ENCODE results near the gene TFRC.

DNA sequence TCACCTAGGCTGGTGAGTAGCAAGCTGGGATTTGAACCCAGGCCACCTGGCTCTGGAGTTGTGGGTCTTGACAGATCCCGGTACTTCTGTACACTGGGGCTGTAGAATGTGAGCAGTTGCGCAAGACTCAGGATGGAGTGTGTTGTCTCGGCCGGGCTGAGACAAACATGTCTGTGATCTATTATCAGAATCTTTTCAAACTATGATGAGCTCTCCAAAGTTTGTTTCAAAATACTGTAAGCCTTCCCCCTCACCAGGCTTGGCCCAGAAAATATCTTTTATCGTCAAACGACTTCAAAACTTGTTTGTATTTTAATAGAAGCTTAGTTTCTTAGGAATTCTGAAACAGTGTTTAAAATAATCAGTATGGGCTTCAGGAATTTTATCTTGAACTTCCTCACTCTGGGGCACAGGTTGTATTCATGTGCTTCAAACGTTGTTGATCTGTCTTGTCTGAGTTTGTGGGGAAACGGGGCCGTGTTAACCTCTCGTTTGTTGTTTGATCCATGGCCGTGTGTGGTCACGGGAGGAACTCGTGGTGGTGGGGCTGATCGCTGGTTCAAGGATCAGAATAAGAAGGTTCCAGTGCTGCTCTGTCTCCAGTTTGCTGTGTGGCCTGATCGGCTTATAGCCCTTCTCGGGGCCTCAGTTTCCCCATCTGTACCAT, 40.3 kb upstream of the TFRC start:
- TF ChIP-seq, protein P1, sequence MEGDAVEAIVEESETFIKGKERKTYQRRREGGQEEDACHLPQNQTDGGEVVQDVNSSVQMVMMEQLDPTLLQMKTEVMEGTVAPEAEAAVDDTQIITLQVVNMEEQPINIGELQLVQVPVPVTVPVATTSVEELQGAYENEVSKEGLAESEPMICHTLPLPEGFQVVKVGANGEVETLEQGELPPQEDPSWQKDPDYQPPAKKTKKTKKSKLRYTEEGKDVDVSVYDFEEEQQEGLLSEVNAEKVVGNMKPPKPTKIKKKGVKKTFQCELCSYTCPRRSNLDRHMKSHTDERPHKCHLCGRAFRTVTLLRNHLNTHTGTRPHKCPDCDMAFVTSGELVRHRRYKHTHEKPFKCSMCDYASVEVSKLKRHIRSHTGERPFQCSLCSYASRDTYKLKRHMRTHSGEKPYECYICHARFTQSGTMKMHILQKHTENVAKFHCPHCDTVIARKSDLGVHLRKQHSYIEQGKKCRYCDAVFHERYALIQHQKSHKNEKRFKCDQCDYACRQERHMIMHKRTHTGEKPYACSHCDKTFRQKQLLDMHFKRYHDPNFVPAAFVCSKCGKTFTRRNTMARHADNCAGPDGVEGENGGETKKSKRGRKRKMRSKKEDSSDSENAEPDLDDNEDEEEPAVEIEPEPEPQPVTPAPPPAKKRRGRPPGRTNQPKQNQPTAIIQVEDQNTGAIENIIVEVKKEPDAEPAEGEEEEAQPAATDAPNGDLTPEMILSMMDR (IDR thresholded peaks at IDR 0.05): no peak
- no peak for TF ChIP-seq POLR2AphosphoS5 (IDR thresholded peaks at IDR 0.05)
- no peak for TF ChIP-seq POLR2A (IDR thresholded peaks at IDR 0.05)
- no peak for TF ChIP-seq EP300 (IDR thresholded peaks at IDR 0.05)
